Kidney (tissue), 14 donors: ENCODE results near the gene CA5A. TPM values are rescaled to one million over a fixed set of nuclear protein-coding genes. Genes with fewer than 3 reads are reported as not detected.

Source experiments
- DNase-seq, 5 donors: peaks; one replicate each; pipeline ENCODE4 v3.0.0-alpha.2; 2013 to 2020
- FAIRE-seq: peaks from 2 replicates; lab custom pipeline; 2012; peaks lifted over from hg19 to GRCh38; lab: Jason Lieb, UNC
- H3K27ac ChIP-seq, 2 donors: one replicate each; pipeline ENCODE4 v1.7.0; 2013; ENCODE audit warnings: low read depth in 2 of 2, low read length in 2 of 2, inconsistent platforms in 1 of 2
- H3K27me3 ChIP-seq: one replicate; pipeline ENCODE4 v1.7.1; 2013; ENCODE audit warnings: low read length, inconsistent platforms; ENCODE audit not compliant: control insufficient read depth, insufficient read depth
- H3K36me3 ChIP-seq, 3 donors: one replicate each; pipeline versions ENCODE4 v1.7.0 to v1.7.1; 2013; ENCODE audit warnings: low read length in 3 of 3, control low read depth in 1 of 3, inconsistent platforms in 1 of 3; ENCODE audit not compliant: insufficient read depth in 3 of 3, control insufficient read depth in 2 of 3
- H3K4me1 ChIP-seq, 3 donors: one replicate each; pipeline versions ENCODE4 v1.7.0 to v1.7.1; 2013; ENCODE audit warnings: low read length in 3 of 3, inconsistent platforms in 1 of 3, low read depth in 1 of 3; ENCODE audit not compliant: control insufficient read depth in 2 of 3, insufficient read depth in 2 of 3
- H3K4me3 ChIP-seq, 3 donors: one replicate each; pipeline versions ENCODE4 v1.7.0 to v1.8.1; 2013; ENCODE audit warnings: low read length in 3 of 3, control low read depth in 1 of 3, inconsistent platforms in 1 of 3
- H3K9ac ChIP-seq, 3 donors: one replicate each; pipeline versions ENCODE4 v1.7.0 to v1.7.1; 2013; ENCODE audit warnings: low read length in 3 of 3, control low read depth in 1 of 3, inconsistent platforms in 1 of 3
- H3K9me3 ChIP-seq, 3 donors: one replicate each; pipeline versions ENCODE4 v1.7.0 to v1.7.1; 2013; ENCODE audit warnings: low read length in 3 of 3, control low read depth in 1 of 3, inconsistent platforms in 1 of 3; ENCODE audit not compliant: control insufficient read depth in 2 of 3, insufficient read depth in 1 of 3
- intact Hi-C: fragments of 100-400 bp; cut with DNase I; formaldehyde crosslinking; loops from one replicate; pipeline ENCODE4 v1.11.1; 2022
- polyA plus RNA-seq: library from polyadenylated mRNA; stranded (reverse); fragments of 350-450 nt; fragmentation: Illumina TruSeq; extraction: RNeasy Lipid Tissue Mini Kit (QIAGEN cat#74804); gene quantifications from one replicate; pipeline ENCODE4 v1.2.3, GENCODE V29; 2014; ENCODE audit warnings: low read depth, low replicate concordance; ENCODE audit not compliant: insufficient read depth
- total RNA-seq: library from RNA; stranded (reverse); fragmentation: NEBNext Ultra II Directional; extraction: Animal tissue kit (Norgen Biotek cat#: 25700); gene quantifications from one replicate; pipeline ENCODE4 v1.2.1, GENCODE V29; 2021
- TF ChIP-seq, protein P1 (sequence below): IDR thresholded peaks from 3 replicates; pipeline ENCODE4 v1.5.1; 2012; ENCODE audit warnings: mild to moderate bottlenecking, moderate library complexity, borderline replicate concordance; ENCODE audit not compliant: insufficient read depth; ENCODE audit errors: extremely low read depth
- donor health status: control.
- donor health status: control.
- donor health status: control.
- donor health status: control.
- donor health status: control.
- donor health status: DM: yes; HTN: yes; CAD: no.
- donor health status: Normal renal cell carcinoma (clear cell type).

Gene CA5A
- total and polyA plus RNA-seq, 2 donors from 2014 or later, result not detected

DNA sequence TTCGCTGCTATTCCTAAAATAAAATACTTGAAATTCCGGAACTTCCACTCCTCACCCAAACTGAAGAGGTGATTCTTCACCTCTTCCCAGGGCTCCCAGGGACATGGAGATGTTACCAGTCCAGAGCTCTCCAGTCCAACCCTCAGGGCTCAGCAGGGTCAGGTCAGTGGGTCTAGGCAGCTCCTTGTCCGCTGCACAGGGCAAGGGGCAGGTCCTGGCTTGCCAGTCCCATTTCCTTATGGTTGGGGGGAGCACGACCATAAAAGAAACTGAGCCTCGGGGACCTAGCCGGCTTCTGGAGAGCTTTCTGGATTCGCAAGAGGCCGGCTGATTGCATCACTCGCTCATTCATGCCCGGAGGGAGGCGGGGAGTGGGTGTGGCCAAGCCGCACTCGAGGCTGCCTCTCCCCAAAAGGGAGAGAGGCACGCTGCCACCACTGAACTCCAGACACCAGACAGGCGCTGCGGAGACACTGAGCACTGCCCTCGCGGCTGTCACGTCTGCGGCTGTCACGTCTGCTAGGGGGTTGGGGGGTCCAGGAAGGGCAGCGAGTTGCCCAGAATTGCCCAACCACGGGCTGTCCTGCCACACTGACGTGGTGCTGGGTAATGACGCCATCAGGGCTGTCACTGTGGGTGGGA, 82.8 kb downstream of the CA5A start:
- intact Hi-C loops, result no loop called here
- Histone ChIP-seq H3K27ac (no peak overlapping the region), H3K4me3 (no peak overlapping the region), H3K27me3 (no peaks in the 10 kb centered on the region), H3K9me3 (no peaks in the 10 kb centered on the region), H3K4me1 (peaks cover 0 to 5% (median 5%) of the 10 kb centered on the region in 3 donors), H3K9ac (peak overlapping the region in 1 of 3 donors; percentile 26), H3K36me3 (no peaks in the 10 kb centered on the region)
- TF ChIP-seq, protein P1, sequence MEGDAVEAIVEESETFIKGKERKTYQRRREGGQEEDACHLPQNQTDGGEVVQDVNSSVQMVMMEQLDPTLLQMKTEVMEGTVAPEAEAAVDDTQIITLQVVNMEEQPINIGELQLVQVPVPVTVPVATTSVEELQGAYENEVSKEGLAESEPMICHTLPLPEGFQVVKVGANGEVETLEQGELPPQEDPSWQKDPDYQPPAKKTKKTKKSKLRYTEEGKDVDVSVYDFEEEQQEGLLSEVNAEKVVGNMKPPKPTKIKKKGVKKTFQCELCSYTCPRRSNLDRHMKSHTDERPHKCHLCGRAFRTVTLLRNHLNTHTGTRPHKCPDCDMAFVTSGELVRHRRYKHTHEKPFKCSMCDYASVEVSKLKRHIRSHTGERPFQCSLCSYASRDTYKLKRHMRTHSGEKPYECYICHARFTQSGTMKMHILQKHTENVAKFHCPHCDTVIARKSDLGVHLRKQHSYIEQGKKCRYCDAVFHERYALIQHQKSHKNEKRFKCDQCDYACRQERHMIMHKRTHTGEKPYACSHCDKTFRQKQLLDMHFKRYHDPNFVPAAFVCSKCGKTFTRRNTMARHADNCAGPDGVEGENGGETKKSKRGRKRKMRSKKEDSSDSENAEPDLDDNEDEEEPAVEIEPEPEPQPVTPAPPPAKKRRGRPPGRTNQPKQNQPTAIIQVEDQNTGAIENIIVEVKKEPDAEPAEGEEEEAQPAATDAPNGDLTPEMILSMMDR, result no peak
- DNase-seq (peak; percentile 87 to 96 (median 90)), FAIRE-seq (no peak)

DNA sequence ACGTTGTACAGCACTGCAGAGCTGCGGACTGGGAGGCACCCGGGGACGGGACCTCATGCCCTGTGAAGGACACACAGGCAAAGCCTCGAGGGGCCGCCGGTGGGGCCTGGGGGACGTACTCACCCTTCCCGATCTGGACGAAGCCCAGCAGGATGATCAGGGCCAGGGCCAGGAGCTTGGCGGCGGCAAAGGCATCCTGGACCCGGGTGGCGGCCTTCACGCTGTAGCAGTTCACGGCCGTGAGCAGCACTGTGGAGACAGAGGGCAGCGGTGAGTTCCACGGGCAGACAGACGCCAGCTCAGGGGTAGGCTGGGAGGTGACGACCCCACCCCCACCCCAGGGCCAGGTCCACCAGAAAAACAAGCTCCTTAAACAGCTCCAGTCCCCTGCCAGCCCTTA, 84.7 kb downstream of the CA5A start:
- Histone ChIP-seq H3K4me3 (no peak overlapping the region), H3K27me3 (no peaks in the 10 kb centered on the region), H3K9ac (no peak overlapping the region), H3K27ac (no peak overlapping the region), H3K36me3 (no peaks in the 10 kb centered on the region), H3K4me1 (peaks cover 0 to 5% (median 5%) of the 10 kb centered on the region in 3 donors), H3K9me3 (no peaks in the 10 kb centered on the region)
- intact Hi-C loops, result no loop called here
- no peak for DNase-seq
- no peak for FAIRE-seq
- TF ChIP-seq, protein P1, result no peak

DNA sequence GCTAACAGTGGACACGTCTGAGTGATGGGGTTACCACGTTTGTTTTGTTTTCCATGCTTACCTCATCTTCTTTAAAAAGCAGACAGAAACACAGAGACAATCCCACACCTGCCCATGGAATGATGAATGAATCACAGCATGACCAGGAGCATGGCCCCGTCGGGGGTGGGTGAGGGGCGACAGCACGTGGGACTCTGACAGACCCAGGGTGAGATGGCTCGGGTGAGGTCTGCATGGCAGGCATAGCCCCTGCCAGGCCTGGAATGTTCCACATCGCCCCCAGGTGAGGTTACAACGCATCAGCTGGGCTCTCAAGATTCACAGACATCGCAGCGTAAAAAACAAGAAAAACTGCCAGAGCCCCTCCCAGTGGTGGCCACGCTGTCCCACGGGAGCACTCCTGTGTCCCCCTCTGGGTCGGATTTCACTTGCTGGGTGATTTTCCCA, 85.2 kb downstream of the CA5A start:
- intact Hi-C loops, result no loop called here

More for the DNA sequence above, 85.2 kb downstream of the CA5A start:
- Histone ChIP-seq H3K27me3 (no peaks in the 10 kb centered on the region), H3K4me3 (no peak overlapping the region), H3K4me1 (peaks cover 0 to 5% (median 5%) of the 10 kb centered on the region in 3 donors), H3K36me3 (no peaks in the 10 kb centered on the region), H3K9me3 (no peaks in the 10 kb centered on the region), H3K27ac (no peak overlapping the region), H3K9ac (no peak overlapping the region)
- TF ChIP-seq, protein P1, result no peak
- no peak for FAIRE-seq
- DNase-seq, result no peak
